GM12801 (cell line): ENCODE measurements around the gene PPFIBP2.

ENCODE experiments used
- CTCF ChIP-seq: IDR thresholded peaks from one replicate; pipeline ENCODE4 v1.5.1; 2011; ENCODE audit warnings: control low read depth; ENCODE audit not compliant: insufficient read length; ENCODE audit errors: extremely low read depth

Gene PPFIBP2

GRCh38 chr11:7575841-7576725 is 62.3 kb downstream of the PPFIBP2 start:
- no peak for TF ChIP-seq CTCF

GRCh38 chr11:7576726-7577290 is 63.0 kb downstream of the PPFIBP2 start:
- TF ChIP-seq CTCF: no peak

GRCh38 chr11:7577291-7578190 is 63.7 kb downstream of the PPFIBP2 start:
- TF ChIP-seq CTCF: no peak

- no peak for TF ChIP-seq CTCF
These were observed 64.6 kb downstream of the PPFIBP2 start for GRCh38 chr11:7578276-7578955.

GRCh38 chr11:7579361-7579791 is 65.6 kb downstream of the PPFIBP2 start:
- TF ChIP-seq CTCF: no peak

GRCh38 chr11:7581021-7581590 is 67.3 kb downstream of the PPFIBP2 start:
- TF ChIP-seq CTCF: no peak
